K562 (cell line): Measurements from ENCODE around the gene HSD17B1. TPM values are rescaled to one million over a fixed set of nuclear protein-coding genes. Genes with fewer than 3 reads are reported as not detected.
A peak's percentile ranks its signal among the peaks of the same experiment; 100 is the strongest.

Experiments
- CHD1 ChIP-seq: fragments of 200-600 bp; sonication (generic); IDR thresholded peaks from one replicate; pipeline ENCODE4 v1.6.1; 2012; ENCODE audit warnings: mild to moderate bottlenecking, moderate library complexity, low read length, inconsistent platforms
- CREB3L1 ChIP-seq: fragments of 450-650 bp; IDR thresholded peaks from 2 replicates; pipeline ENCODE4 v1.6.1; 2014; ENCODE audit warnings: low read depth, mild to moderate bottlenecking, moderate library complexity, borderline replicate concordance
- EP400 ChIP-seq: fragments of 450-650 bp; IDR thresholded peaks from 2 replicates; pipeline ENCODE4 v1.6.1; 2017; ENCODE audit warnings: antibody characterized with exemption, mild to moderate bottlenecking, moderate library complexity
- FOS ChIP-seq: IDR thresholded peaks from 3 replicates; pipeline ENCODE4 v1.6.1; 2011; ENCODE audit not compliant: insufficient read length; ENCODE audit errors: extremely low read depth
- FOXJ3 ChIP-seq: sonication (generic); formaldehyde crosslinking; IDR thresholded peaks from 2 replicates; pipeline ENCODE4 v1.4.0; 2020; ENCODE audit warnings: mild to moderate bottlenecking, missing genetic modification reagents
- FOXM1 ChIP-seq, 2 experiments: fragments of 450-650 bp in 1 of 2; sonication (generic) in 1 of 2; formaldehyde crosslinking in 1 of 2; IDR thresholded peaks; 2 replicates each; pipeline versions ENCODE4 v1.6.1 to v1.9.0; 2017 to 2022; ENCODE audit warnings: low read depth in 2 of 2, mild to moderate bottlenecking in 2 of 2, missing genetic modification reagents in 1 of 2, moderate library complexity in 1 of 2
- HMG20B ChIP-seq: fragments of 250-450 bp; sonication (Bioruptor Pico); IDR thresholded peaks from 2 replicates; pipeline ENCODE4 v1.5.0; 2021; ENCODE audit warnings: mild to moderate bottlenecking
- HNRNPK ChIP-seq: fragments of 200-400 bp; formaldehyde crosslinking; IDR thresholded peaks from one replicate; pipeline ENCODE4 v1.6.1; 2018; ENCODE audit warnings: mild to moderate bottlenecking, low read depth, low read length; ENCODE audit not compliant: poor library complexity, severe bottlenecking
- NEUROD1 ChIP-seq: fragments of 150-350 bp; IDR thresholded peaks from 2 replicates; pipeline ENCODE4 v1.6.1; 2014; ENCODE audit warnings: borderline replicate concordance, low read length, low read depth; ENCODE audit not compliant: partially characterized antibody
- NFE2 ChIP-seq: IDR thresholded peaks from 2 replicates; pipeline ENCODE4 v1.6.1; 2014; ENCODE audit warnings: antibody characterized with exemption, low read depth
- NFXL1 ChIP-seq: fragments of 450-650 bp; formaldehyde crosslinking; IDR thresholded peaks from 2 replicates; pipeline ENCODE4 v1.4.0; 2021; ENCODE audit warnings: mild to moderate bottlenecking
- NONO ChIP-seq, 2 experiments: fragments of 200-400 bp in 1 of 2; fragments of 450-650 bp in 1 of 2; formaldehyde crosslinking in 1 of 2; IDR thresholded peaks; 2 replicates each; pipeline ENCODE4 v1.6.1; 2017; ENCODE audit warnings: low read depth in 2 of 2, mild to moderate bottlenecking in 2 of 2, moderate library complexity in 2 of 2, low read length in 1 of 2
- NR2F6 ChIP-seq: fragments of 450-650 bp; formaldehyde crosslinking; IDR thresholded peaks from 2 replicates; pipeline ENCODE4 v1.4.0; 2020; ENCODE audit warnings: mild to moderate bottlenecking
- POLR2A ChIP-seq: fragments of 450-650 bp; conservative IDR thresholded peaks from 2 replicates; pipeline ENCODE4 v1.6.1; 2016
- PURB ChIP-seq: sonication (generic); formaldehyde crosslinking; IDR thresholded peaks from 2 replicates; pipeline ENCODE4 v1.9.0; 2021; ENCODE audit warnings: low read depth, mild to moderate bottlenecking, missing genetic modification reagents
- RAD51 ChIP-seq: fragments of 450-650 bp; IDR thresholded peaks from 2 replicates; pipeline ENCODE4 v1.7.1; 2016; ENCODE audit warnings: low read depth, mild to moderate bottlenecking, borderline replicate concordance
- SREBF1 ChIP-seq: fragments of 150-350 bp; IDR thresholded peaks from 2 replicates; pipeline ENCODE4 v1.6.1; 2014; ENCODE audit warnings: antibody characterized with exemption, low read depth, low read length, borderline replicate concordance
- TFAM ChIP-seq: fragments of 250-450 bp; sonication (Bioruptor Pico); conservative IDR thresholded peaks from 2 replicates; pipeline ENCODE4 v1.5.0; 2021; ENCODE audit warnings: mild to moderate bottlenecking, moderate library complexity
- USF1 ChIP-seq: sonication (generic); formaldehyde crosslinking; IDR thresholded peaks from 2 replicates; pipeline ENCODE4 v1.9.0; 2022; ENCODE audit warnings: mild to moderate bottlenecking, missing genetic modification reagents
- ZNF197 ChIP-seq: fragments of 200-800 bp; sonication (Bioruptor generic); IDR thresholded peaks from 2 replicates; pipeline ENCODE4 v1.6.1; 2016; ENCODE audit warnings: low read depth, missing genetic modification characterization, missing compliant biosample characterization
- ZNF282 ChIP-seq: sonication (generic); formaldehyde crosslinking; IDR thresholded peaks from 2 replicates; pipeline ENCODE4 v1.8.1; 2023; ENCODE audit warnings: missing genetic modification reagents
- ZNF668 ChIP-seq: fragments of 250-450 bp; sonication (Bioruptor Pico); IDR thresholded peaks from 2 replicates; pipeline ENCODE4 v1.8.0; 2022; ENCODE audit warnings: mild to moderate bottlenecking, inconsistent platforms
- ZSCAN32 ChIP-seq: fragments of 450-650 bp; formaldehyde crosslinking; IDR thresholded peaks from 2 replicates; pipeline ENCODE4 v1.4.0; 2020; ENCODE audit warnings: mild to moderate bottlenecking, moderate library complexity
- polyA plus RNA-seq, 8 experiments: library from polyadenylated mRNA; depleted of rRNA in 4 of 8; stranded (reverse) in 5 of 8; unstranded in 3 of 8; fragments of >200 nt; fragmentation: Nextera tagmentation in 2 of 8; fragmentation: Illumina TruSeq in 1 of 8; extraction: Ambion mirVana in 2 of 8; extraction: Trizol in 1 of 8; gene quantifications; 2 replicates each; pipeline versions ENCODE4 v1.2.1 to v1.2.3, GENCODE V29; 2011 to 2014; ENCODE audit warnings: inconsistent platforms in 1 of 8, missing spikeins in 1 of 8
- total RNA-seq, 7 experiments: library from RNA; depleted of rRNA in 6 of 7; stranded (reverse); fragments of >200 nt in 6 of 7; fragmentation: Illumina TruSeq in 2 of 7; extraction: Trizol in 2 of 7; gene quantifications; 2 replicates each; pipeline versions ENCODE4 v1.2.1 to v1.2.3, GENCODE V29; 2011 to 2021; ENCODE audit warnings: low replicate concordance in 1 of 7
- TF ChIP-seq, protein P1 (sequence below): fragments of 250-450 bp; sonication (Bioruptor Pico); IDR thresholded peaks from 2 replicates; pipeline ENCODE4 v1.8.0; 2022; ENCODE audit warnings: moderate library complexity, mild to moderate bottlenecking, inconsistent platforms
- TF ChIP-seq, protein P2 (sequence below): sonication (generic); formaldehyde crosslinking; IDR thresholded peaks from 2 replicates; pipeline ENCODE4 v1.8.0; 2022; ENCODE audit warnings: missing genetic modification reagents, mild to moderate bottlenecking, borderline replicate concordance

HSD17B1 gene
- total and polyA plus RNA-seq, 9 of the 15 experiments (the other 6 are each of a cell fraction or from before 2014, with no cell fraction given): 0.55 to 21.1 (median 3.6) TPM

- no peak for TF ChIP-seq NR2F6 (CRISPR knock-in tag)
- TF ChIP-seq, protein P1, sequence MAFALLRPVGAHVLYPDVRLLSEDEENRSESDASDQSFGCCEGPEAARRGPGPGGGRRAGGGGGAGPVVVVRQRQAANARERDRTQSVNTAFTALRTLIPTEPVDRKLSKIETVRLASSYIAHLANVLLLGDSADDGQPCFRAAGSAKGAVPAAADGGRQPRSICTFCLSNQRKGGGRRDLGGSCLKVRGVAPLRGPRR (CRISPR knock-in tag): no peak
- no peak for TF ChIP-seq ZNF282
- TF ChIP-seq FOS: peak; percentile 12
- peak; percentile 54 for TF ChIP-seq EP400
- no peak for TF ChIP-seq USF1
- peak; percentile 31 for TF ChIP-seq NEUROD1
- TF ChIP-seq SREBF1: no peak
- no peak for TF ChIP-seq NFXL1
- no peak for TF ChIP-seq FOXJ3 (CRISPR knock-in tag)
- no peak for TF ChIP-seq PURB
- no peak for TF ChIP-seq ZNF668 (CRISPR knock-in tag)
- TF ChIP-seq FOXM1 (IDR thresholded peaks at IDR 0.05; ENCODE audit: low read depth): no peak
- TF ChIP-seq FOXM1 (CRISPR knock-in tag; IDR thresholded peaks at IDR 0.05; ENCODE audit: low read depth): no peak
- no peak for TF ChIP-seq ZSCAN32 (CRISPR knock-in tag)
- TF ChIP-seq HMG20B (CRISPR knock-in tag): no peak
- TF ChIP-seq CHD1: no peak
- TF ChIP-seq ZNF197 (CRISPR knock-in tag): no peak
- no peak for TF ChIP-seq HNRNPK
- TF ChIP-seq NONO (IDR thresholded peaks at IDR 0.05; ENCODE audit: low read depth in 2 of 2, low read length in 1 of 2): no peak
- no peak for TF ChIP-seq TFAM (CRISPR knock-in tag)
- TF ChIP-seq CREB3L1: peak; percentile 86; the same call in 1 of the 2 replicates
- TF ChIP-seq POLR2A: no peak
- no peak for TF ChIP-seq RAD51
- peak; percentile 29; the same call in 1 of the 2 replicates for TF ChIP-seq NFE2
- TF ChIP-seq, protein P2, sequence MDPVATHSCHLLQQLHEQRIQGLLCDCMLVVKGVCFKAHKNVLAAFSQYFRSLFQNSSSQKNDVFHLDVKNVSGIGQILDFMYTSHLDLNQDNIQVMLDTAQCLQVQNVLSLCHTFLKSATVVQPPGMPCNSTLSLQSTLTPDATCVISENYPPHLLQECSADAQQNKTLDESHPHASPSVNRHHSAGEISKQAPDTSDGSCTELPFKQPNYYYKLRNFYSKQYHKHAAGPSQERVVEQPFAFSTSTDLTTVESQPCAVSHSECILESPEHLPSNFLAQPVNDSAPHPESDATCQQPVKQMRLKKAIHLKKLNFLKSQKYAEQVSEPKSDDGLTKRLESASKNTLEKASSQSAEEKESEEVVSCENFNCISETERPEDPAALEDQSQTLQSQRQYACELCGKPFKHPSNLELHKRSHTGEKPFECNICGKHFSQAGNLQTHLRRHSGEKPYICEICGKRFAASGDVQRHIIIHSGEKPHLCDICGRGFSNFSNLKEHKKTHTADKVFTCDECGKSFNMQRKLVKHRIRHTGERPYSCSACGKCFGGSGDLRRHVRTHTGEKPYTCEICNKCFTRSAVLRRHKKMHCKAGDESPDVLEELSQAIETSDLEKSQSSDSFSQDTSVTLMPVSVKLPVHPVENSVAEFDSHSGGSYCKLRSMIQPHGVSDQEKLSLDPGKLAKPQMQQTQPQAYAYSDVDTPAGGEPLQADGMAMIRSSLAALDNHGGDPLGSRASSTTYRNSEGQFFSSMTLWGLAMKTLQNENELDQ (CRISPR knock-in tag): no peak
Observed at GRCh38 chr17:42518046-42518754, 34.5 kb upstream of the HSD17B1 start (continued).
